Stimulated activated CD4-positive, alpha-beta T cell treated with anti-CD3 and anti-CD28 coated beads, TNF-alpha, amount 100 ng/mL, for 1 hour (primary cell): Measurements from ENCODE around the gene CREBL2.
"Not testable (repeated sequence)": the region's sequence is repeated elsewhere in the genome, so short reads cannot be mapped to it uniquely, and the experiment has no call there.

ENCODE experiments used
- DNase-seq, 3 donors: peaks; one replicate each; pipeline ENCODE4 v3.0.0-alpha.2; 2020; ENCODE audit warnings: low read depth in 3 of 3, low spot score in 1 of 3

Gene CREBL2

DNA sequence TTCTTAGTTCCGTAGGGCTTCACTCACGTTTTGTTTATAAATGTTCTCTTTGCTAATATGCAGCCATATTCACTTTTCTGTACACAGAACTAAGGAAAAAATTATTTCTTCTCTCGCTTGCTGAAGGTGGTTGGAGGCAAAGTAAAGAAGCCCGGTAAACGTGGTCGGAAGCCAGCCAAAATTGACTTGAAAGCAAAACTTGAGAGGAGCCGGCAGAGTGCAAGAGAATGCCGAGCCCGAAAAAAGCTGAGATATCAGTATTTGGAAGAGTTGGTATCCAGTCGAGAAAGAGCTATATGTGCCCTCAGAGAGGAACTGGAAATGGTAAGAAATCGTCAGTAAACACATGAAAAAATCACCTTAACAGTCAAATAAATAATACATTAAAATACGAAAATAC lies 24.0 kb downstream of the CREBL2 start:
- DNase-seq = no peak

- DNase-seq = no peak
These were observed 25.0 kb downstream of the CREBL2 start for GRCh38 chr12:12636641-12637040.

- DNase-seq = not testable (repeated sequence)
These were observed 28.3 kb downstream of the CREBL2 start for GRCh38 chr12:12639995-12640394.

GRCh38 chr12:12641650-12642049 lies 30.0 kb downstream of the CREBL2 start:
- DNase-seq = no peak

DNA sequence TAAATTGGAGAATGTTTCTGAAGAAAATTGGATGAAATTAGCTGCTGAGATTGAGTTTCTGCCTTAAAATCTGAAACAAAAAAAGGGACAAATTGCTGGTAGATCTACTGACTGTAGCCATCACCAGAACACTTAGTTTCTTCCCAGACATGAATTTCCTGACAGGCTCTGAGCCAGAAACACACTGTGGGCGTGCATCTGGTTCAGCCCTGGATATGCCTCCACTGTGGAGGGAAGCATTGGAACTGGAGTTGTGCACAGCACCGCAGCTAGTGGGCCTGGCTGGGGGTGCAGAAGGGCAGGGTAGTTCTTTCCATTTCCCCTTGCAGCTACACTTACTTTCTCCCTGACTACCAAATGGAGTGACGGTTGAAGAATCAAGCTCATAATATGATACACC lies 31.2 kb downstream of the CREBL2 start:
- no peak for DNase-seq

- peak in 1 of 3 donors; percentile 18 for DNase-seq
These were observed 33.8 kb downstream of the CREBL2 start for GRCh38 chr12:12645485-12645884.

- DNase-seq = not testable (repeated sequence)
These were observed 34.3 kb downstream of the CREBL2 start for GRCh38 chr12:12645968-12646367.

GRCh38 chr12:12646483-12647072 lies 34.9 kb downstream of the CREBL2 start:
- DNase-seq = no peak

- no peak for DNase-seq
These were observed 36.6 kb downstream of the CREBL2 start for GRCh38 chr12:12648284-12648683.

- DNase-seq = no peak
These were observed 37.4 kb downstream of the CREBL2 start for GRCh38 chr12:12648951-12649650.

DNA sequence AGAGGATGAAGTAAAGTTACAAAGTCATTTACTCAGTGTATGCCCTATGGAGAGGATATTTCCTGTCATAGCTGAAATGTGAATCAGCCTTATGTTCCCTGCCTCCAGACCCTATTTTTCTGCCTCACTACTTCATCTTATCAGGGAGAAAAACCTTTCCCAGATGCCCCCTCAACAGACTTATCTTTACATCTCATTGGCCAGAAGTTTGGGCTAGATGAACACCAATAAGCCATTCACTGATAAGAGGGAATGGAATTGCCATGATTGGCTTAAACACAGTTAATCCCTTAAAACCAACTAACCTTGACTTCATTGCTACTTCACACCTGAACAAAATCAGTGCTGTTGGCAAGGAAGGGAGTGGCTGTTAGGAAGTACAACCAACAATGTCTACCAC lies 40.1 kb downstream of the CREBL2 start:
- DNase-seq = no peak

GRCh38 chr12:12652704-12653103 lies 41.0 kb downstream of the CREBL2 start:
- not testable (repeated sequence) for DNase-seq

GRCh38 chr12:12653922-12654321 lies 42.2 kb downstream of the CREBL2 start:
- no peak for DNase-seq

DNA sequence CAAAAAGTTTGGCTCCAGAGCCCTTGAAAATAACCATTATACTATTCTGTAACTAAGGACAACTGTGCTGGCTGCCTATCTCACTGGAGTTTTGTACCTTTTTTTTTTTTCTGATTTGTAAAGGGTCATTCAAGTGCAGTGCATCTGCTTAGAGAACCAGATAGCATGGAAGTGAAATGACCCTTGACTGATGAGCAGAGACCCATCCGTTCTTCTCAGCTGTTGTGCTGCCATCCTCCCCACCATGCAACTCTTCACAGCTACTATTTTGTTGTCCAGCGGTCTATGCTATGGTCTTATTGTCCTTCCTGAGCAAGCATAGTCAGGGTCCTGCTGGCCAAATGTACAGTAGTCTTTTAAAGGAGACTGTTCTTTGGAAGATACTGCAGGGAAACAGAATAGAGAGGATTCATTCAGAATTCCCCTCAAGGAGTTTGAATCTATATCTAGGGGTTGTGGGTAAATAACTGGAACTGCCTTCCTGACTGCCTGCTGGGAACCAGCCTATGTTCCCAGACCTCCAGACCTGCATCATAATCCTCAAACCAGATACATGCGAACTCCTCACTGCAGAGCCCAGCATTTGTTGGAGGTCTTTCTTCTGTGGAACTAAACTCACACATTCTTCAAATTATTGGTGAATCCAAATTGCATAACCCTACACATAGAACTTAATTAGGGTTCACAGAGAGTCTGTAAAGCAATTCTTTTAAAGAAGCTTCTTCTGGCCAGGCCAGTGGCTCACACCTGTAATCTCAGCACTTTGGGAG lies 43.2 kb downstream of the CREBL2 start:
- DNase-seq = no peak

DNA sequence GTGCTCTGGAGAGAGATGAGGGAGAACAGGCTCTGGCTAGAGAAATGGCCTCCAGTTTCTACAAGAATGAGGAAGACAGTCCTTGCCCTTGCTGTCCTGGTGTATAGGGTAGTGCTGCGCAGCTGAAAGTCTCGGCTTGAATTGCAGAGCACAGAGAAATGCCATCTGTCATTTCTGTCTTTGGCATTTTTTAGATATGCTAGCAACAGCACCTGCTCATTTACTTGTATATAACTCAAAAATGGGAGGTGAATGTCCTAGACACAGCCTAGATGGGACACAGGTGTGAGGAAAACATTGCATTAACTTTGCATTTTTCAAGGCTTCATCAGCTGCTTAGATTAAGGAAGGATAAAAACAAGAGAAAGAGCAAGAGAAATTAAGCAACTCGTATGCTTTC lies 48.5 kb downstream of the CREBL2 start:
- DNase-seq = no peak

- DNase-seq = no peak
These were observed 49.6 kb downstream of the CREBL2 start for GRCh38 chr12:12661086-12661856.

- DNase-seq = no peak
These were observed 52.1 kb downstream of the CREBL2 start for GRCh38 chr12:12663644-12664294.

DNA sequence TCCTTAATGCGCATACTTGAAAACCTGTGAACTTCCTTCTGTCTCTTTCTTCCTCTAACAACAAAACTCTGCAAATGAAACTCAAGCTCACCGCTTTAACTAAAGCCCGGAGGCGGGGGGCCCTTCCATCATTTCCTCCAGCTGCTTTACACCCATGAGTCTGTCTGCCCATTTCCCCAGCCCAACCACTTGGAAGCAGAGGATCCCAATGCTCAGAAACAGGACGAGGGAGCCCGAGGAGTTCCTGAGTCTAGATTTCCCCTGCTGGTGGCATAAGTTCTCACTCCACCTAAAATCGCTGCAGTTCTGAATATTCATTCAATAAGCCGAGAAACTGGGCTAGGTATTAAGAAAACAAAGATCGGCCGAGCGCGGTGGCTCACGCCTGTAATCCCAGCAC lies 53.5 kb downstream of the CREBL2 start:
- DNase-seq = no peak

- no peak for DNase-seq
These were observed 56.3 kb downstream of the CREBL2 start for GRCh38 chr12:12668005-12668404.

DNA sequence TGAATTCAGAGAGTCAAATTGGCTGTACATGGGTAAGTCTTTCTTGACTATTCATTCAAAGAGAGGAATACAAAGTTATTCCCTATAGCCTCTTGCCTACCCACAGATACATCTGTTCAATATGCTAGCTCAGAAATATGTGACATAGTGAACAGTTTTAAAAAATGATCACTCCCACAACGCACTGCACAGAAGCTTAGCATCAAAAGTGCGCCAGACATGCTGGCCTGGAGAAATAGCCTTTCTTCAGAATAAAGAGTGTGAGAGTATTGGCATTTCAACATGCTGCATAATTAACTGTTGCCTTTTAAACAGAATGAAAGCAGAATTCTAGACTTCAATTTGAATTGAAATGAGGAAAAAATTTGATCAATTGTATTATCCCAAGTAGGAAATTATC lies 57.3 kb downstream of the CREBL2 start:
- no peak for DNase-seq
